ENCODE data around the gene GLRX5.

The GLRX5 gene

GRCh38 chr14:95557832-95558231 lies 23.0 kb downstream of the GLRX5 start:
- WGBS (ENCODE audit: insufficient coverage, insufficient read length): no CpG with 5 or more reads among the region's 2 CpGs
- no peak overlapping the region for H3K27ac ChIP-seq (ENCODE audit: low read length)

GRCh38 chr14:95559203-95559602 lies 24.4 kb downstream of the GLRX5 start:
- Histone ChIP-seq H3K27ac (ENCODE audit: low read length) (no peak overlapping the region), H3K27me3 (ENCODE audit: control insufficient read depth, insufficient read depth, low read length) (no peaks in the 10 kb centered on the region; the same call in 1 of the 2 replicates)

More at GRCh38 chr14:95557832-95558231, 23.0 kb downstream of the GLRX5 start:
- Histone ChIP-seq H3K4me1 (ENCODE audit: control insufficient read depth, insufficient read depth, low read length) (peaks cover 4% of the 10 kb centered on the region), H3K4me3 (ENCODE audit: low read length) (no peak overlapping the region), H3K9me3 (ENCODE audit: control insufficient read depth, insufficient read depth, low read length) (no peaks in the 10 kb centered on the region), H3K36me3 (ENCODE audit: control insufficient read depth, insufficient read depth, low read length) (no peaks in the 10 kb centered on the region), H3K27me3 (ENCODE audit: control insufficient read depth, insufficient read depth, low read length) (no peaks in the 10 kb centered on the region; the same call in 1 of the 2 replicates)
- DNase-seq (ENCODE audit: low read depth, low spot score): no peak

GRCh38 chr14:95561001-95561412 lies 26.2 kb downstream of the GLRX5 start:
- Histone ChIP-seq H3K36me3 (ENCODE audit: control insufficient read depth, insufficient read depth, low read length) (no peaks in the 10 kb centered on the region), H3K27me3 (ENCODE audit: control insufficient read depth, insufficient read depth, low read length) (no peaks in the 10 kb centered on the region; the same call in 1 of the 2 replicates), H3K4me3 (ENCODE audit: low read length) (no peak overlapping the region), H3K4me1 (ENCODE audit: control insufficient read depth, insufficient read depth, low read length) (peaks cover 5% of the 10 kb centered on the region), H3K27ac (ENCODE audit: low read length) (no peak overlapping the region), H3K9me3 (ENCODE audit: control insufficient read depth, insufficient read depth, low read length) (no peaks in the 10 kb centered on the region)
- DNase-seq (ENCODE audit: low read depth, low spot score): peak; percentile 88
- no CpG with 5 or more reads among the region's 14 CpGs for WGBS (ENCODE audit: insufficient coverage, insufficient read length)

More at GRCh38 chr14:95559203-95559602, 24.4 kb downstream of the GLRX5 start:
- H3K4me3 ChIP-seq (ENCODE audit: low read length): no peak overlapping the region
- no CpG with 5 or more reads among the region's 6 CpGs for WGBS (ENCODE audit: insufficient coverage, insufficient read length)
- peaks cover 5% of the 10 kb centered on the region for H3K4me1 ChIP-seq (ENCODE audit: control insufficient read depth, insufficient read depth, low read length)
- H3K9me3 ChIP-seq (ENCODE audit: control insufficient read depth, insufficient read depth, low read length): no peaks in the 10 kb centered on the region
- H3K36me3 ChIP-seq (ENCODE audit: control insufficient read depth, insufficient read depth, low read length): no peaks in the 10 kb centered on the region
- DNase-seq (ENCODE audit: low read depth, low spot score): no peak

DNA sequence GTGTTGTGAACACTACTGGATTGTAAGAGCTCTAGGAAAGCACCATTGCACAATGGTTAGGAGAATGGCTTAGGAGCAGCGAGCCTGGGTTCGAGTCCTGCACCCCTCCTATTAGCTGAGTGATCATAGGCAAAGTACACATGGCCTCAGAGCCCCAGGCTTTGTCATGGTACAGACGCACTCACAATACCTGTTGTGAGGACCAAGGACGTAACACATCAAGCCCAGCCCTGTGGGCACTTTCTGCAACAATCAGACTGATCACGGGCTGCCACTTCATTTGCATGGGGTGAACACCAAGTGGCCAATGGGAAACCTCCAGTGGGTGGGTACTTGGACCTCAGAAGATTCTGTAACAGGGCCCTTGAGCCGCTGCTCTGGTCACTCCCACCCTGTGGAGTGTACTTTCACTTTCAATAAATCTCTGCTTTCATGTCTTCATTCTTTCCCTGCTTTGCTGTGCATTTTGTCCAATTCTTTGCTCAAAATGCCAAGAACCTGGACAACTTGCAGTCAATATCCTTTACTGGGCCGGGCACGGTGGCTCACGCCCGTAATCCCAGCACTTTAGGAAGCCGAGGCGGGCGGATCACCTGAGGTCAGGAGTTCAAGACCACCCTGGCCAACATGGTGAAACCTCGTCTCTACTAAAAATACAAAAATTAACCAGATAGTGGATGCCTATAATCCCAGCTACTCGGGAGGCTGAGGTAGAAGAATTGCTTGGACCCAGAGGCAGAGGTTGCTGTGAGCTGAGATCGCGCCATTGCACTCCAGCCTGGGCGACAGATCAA lies 28.2 kb downstream of the GLRX5 start:
- H3K4me1 ChIP-seq (ENCODE audit: control insufficient read depth, insufficient read depth, low read length): peaks cover 3% of the 10 kb centered on the region; the same call in 1 of the 2 replicates
- H3K36me3 ChIP-seq (ENCODE audit: control insufficient read depth, insufficient read depth, low read length): no peaks in the 10 kb centered on the region
- no peaks in the 10 kb centered on the region for H3K9me3 ChIP-seq (ENCODE audit: control insufficient read depth, insufficient read depth, low read length)
- no peaks in the 10 kb centered on the region for H3K27me3 ChIP-seq (ENCODE audit: control insufficient read depth, insufficient read depth, low read length)
- H3K4me3 ChIP-seq (ENCODE audit: low read length): no peak overlapping the region
- no peak for DNase-seq (ENCODE audit: low read depth, low spot score)
- no peak overlapping the region for H3K27ac ChIP-seq (ENCODE audit: low read length)
- no CpG with 5 or more reads among the region's 18 CpGs for WGBS (ENCODE audit: insufficient coverage, insufficient read length)

GRCh38 chr14:95564060-95564459 lies 29.2 kb downstream of the GLRX5 start:
- Histone ChIP-seq H3K27ac (ENCODE audit: low read length) (no peak overlapping the region), H3K36me3 (ENCODE audit: control insufficient read depth, insufficient read depth, low read length) (no peaks in the 10 kb centered on the region), H3K4me3 (ENCODE audit: low read length) (no peak overlapping the region), H3K4me1 (ENCODE audit: control insufficient read depth, insufficient read depth, low read length) (peaks cover 3% of the 10 kb centered on the region; the same call in 1 of the 2 replicates), H3K9me3 (ENCODE audit: control insufficient read depth, insufficient read depth, low read length) (no peaks in the 10 kb centered on the region), H3K27me3 (ENCODE audit: control insufficient read depth, insufficient read depth, low read length) (no peaks in the 10 kb centered on the region)
- DNase-seq (ENCODE audit: low read depth, low spot score): no peak
- no CpG with 5 or more reads among the region's 4 CpGs for WGBS (ENCODE audit: insufficient coverage, insufficient read length)

DNA sequence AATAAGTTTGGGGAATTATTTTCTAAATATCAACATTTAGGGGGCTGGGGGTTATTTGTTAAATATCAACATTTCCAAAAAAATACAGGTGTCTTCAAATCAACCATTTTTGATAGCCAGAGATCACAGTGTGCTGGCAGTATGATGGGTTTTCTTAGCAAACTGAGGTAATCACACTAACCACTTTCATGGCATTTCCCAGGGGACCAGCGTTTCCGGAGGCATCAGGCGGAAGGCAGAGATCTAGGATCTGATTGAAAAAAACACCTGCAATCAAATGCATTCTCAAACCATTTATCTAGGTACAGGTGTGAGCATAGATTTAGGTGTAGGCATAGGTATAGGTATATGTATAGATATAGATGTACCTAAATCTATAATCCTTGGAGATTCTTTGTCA lies 34.6 kb downstream of the GLRX5 start:
- H3K4me3 ChIP-seq (ENCODE audit: low read length): no peak overlapping the region
- WGBS (ENCODE audit: insufficient coverage, insufficient read length): no CpG with 5 or more reads among the region's 3 CpGs
- no peaks in the 10 kb centered on the region for H3K9me3 ChIP-seq (ENCODE audit: control insufficient read depth, insufficient read depth, low read length)
- no peaks in the 10 kb centered on the region for H3K36me3 ChIP-seq (ENCODE audit: control insufficient read depth, insufficient read depth, low read length)
- no peak overlapping the region for H3K27ac ChIP-seq (ENCODE audit: low read length)
- no peak for DNase-seq (ENCODE audit: low read depth, low spot score)
- H3K27me3 ChIP-seq (ENCODE audit: control insufficient read depth, insufficient read depth, low read length): no peaks in the 10 kb centered on the region; the same call in 1 of the 2 replicates
- no peaks in the 10 kb centered on the region for H3K4me1 ChIP-seq (ENCODE audit: control insufficient read depth, insufficient read depth, low read length)

GRCh38 chr14:95573313-95573712 lies 38.5 kb downstream of the GLRX5 start:
- Histone ChIP-seq H3K36me3 (ENCODE audit: control insufficient read depth, insufficient read depth, low read length) (no peaks in the 10 kb centered on the region), H3K9me3 (ENCODE audit: control insufficient read depth, insufficient read depth, low read length) (no peaks in the 10 kb centered on the region), H3K4me1 (ENCODE audit: control insufficient read depth, insufficient read depth, low read length) (peaks cover 3% of the 10 kb centered on the region; the same call in 1 of the 2 replicates), H3K27me3 (ENCODE audit: control insufficient read depth, insufficient read depth, low read length) (no peaks in the 10 kb centered on the region; the same call in 1 of the 2 replicates), H3K4me3 (ENCODE audit: low read length) (no peak overlapping the region), H3K27ac (ENCODE audit: low read length) (no peak overlapping the region)
- WGBS (ENCODE audit: insufficient coverage, insufficient read length): no CpG with 5 or more reads among the region's 7 CpGs
- DNase-seq (ENCODE audit: low read depth, low spot score): no peak

GRCh38 chr14:95575840-95576473 lies 41.1 kb downstream of the GLRX5 start:
- H3K4me1 ChIP-seq (ENCODE audit: control insufficient read depth, insufficient read depth, low read length): peaks cover 3% of the 10 kb centered on the region; the same call in 1 of the 2 replicates
- H3K4me3 ChIP-seq (ENCODE audit: low read length): no peak overlapping the region
- WGBS (ENCODE audit: insufficient coverage, insufficient read length): no CpG with 5 or more reads among the region's 3 CpGs
- peak; percentile 18 for DNase-seq (ENCODE audit: low read depth, low spot score)
- H3K27me3 ChIP-seq (ENCODE audit: control insufficient read depth, insufficient read depth, low read length): no peaks in the 10 kb centered on the region; the same call in 1 of the 2 replicates
- no peaks in the 10 kb centered on the region for H3K9me3 ChIP-seq (ENCODE audit: control insufficient read depth, insufficient read depth, low read length)
- no peaks in the 10 kb centered on the region for H3K36me3 ChIP-seq (ENCODE audit: control insufficient read depth, insufficient read depth, low read length)
- H3K27ac ChIP-seq (ENCODE audit: low read length): no peak overlapping the region

DNA sequence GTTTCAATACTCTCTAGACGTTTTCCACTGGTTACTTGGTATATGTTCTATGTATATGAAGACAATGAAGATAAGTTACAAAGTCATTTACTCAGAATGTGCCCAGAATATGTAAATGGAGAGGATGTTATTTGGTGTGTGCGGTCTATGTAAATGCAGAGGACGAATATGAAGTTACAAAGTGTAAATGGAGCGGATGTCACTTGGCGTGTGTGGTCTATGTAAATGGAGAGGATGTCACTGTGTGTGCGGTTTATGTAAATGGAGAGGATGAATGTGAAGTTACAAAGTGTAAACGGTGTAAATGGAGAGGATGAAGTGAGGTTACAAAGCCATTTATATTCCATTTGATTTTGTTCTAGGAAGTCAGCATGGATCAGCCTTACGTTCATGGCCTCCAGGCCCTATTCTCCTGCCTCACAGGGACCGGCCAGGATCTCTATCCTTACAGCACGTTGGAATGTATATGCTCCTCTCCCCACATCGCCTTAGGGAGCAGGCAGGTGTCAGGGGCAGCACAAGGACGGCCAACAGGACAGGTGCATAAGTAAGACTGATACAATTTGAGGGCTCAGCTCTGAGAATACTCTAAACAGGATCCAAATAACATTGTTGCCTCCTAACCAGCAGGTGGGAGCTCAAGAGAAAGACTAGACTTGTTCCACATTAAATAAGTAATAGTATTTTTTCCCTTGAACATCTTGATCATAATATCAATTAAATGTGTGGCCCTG lies 42.4 kb downstream of the GLRX5 start:
- Histone ChIP-seq H3K27ac (ENCODE audit: low read length) (no peak overlapping the region), H3K27me3 (ENCODE audit: control insufficient read depth, insufficient read depth, low read length) (no peaks in the 10 kb centered on the region; the same call in 1 of the 2 replicates), H3K4me3 (ENCODE audit: low read length) (no peak overlapping the region), H3K36me3 (ENCODE audit: control insufficient read depth, insufficient read depth, low read length) (no peaks in the 10 kb centered on the region), H3K4me1 (ENCODE audit: control insufficient read depth, insufficient read depth, low read length) (peaks cover 3% of the 10 kb centered on the region; the same call in 1 of the 2 replicates), H3K9me3 (ENCODE audit: control insufficient read depth, insufficient read depth, low read length) (no peaks in the 10 kb centered on the region)
- WGBS (ENCODE audit: insufficient coverage, insufficient read length): 93% methylated on average over 6 of the region's 12 CpGs
- no peak for DNase-seq (ENCODE audit: low read depth, low spot score)

GRCh38 chr14:95577870-95578269 lies 43.0 kb downstream of the GLRX5 start:
- Histone ChIP-seq H3K4me3 (ENCODE audit: low read length) (no peak overlapping the region), H3K27ac (ENCODE audit: low read length) (no peak overlapping the region), H3K36me3 (ENCODE audit: control insufficient read depth, insufficient read depth, low read length) (no peaks in the 10 kb centered on the region), H3K27me3 (ENCODE audit: control insufficient read depth, insufficient read depth, low read length) (no peaks in the 10 kb centered on the region; the same call in 1 of the 2 replicates), H3K4me1 (ENCODE audit: control insufficient read depth, insufficient read depth, low read length) (peaks cover 3% of the 10 kb centered on the region; the same call in 1 of the 2 replicates), H3K9me3 (ENCODE audit: control insufficient read depth, insufficient read depth, low read length) (no peaks in the 10 kb centered on the region)
- no CpG with 5 or more reads among the region's 3 CpGs for WGBS (ENCODE audit: insufficient coverage, insufficient read length)
- DNase-seq (ENCODE audit: low read depth, low spot score): no peak
